Muscle of leg (tissue), 11 donors: ENCODE measurements around the gene APOBEC3B. TPM values are rescaled to one million over a fixed set of nuclear protein-coding genes. Genes with fewer than 3 reads are reported as not detected.
"Not testable (repeated sequence)": the region's sequence is repeated elsewhere in the genome, so short reads cannot be mapped to it uniquely, and the experiment has no call there.

ENCODE experiments used
- DNase-seq: peaks from one replicate; pipeline ENCODE4 v3.0.0; 2013
- H3K27ac ChIP-seq: one replicate; pipeline ENCODE4 v1.5.1; 2013; ENCODE audit warnings: mild to moderate bottlenecking, low read length, control low read depth
- H3K27me3 ChIP-seq: one replicate; pipeline ENCODE4 v1.6.1; 2013; ENCODE audit warnings: low read length; ENCODE audit not compliant: control insufficient read depth, insufficient read depth
- H3K36me3 ChIP-seq: one replicate; pipeline ENCODE4 v1.6.1; 2013; ENCODE audit warnings: low read length; ENCODE audit not compliant: control insufficient read depth, insufficient read depth
- H3K4me1 ChIP-seq: one replicate; pipeline ENCODE4 v1.6.1; 2013; ENCODE audit warnings: low read length; ENCODE audit not compliant: control insufficient read depth, insufficient read depth
- H3K4me3 ChIP-seq: one replicate; pipeline ENCODE4 v1.5.1; 2013; ENCODE audit warnings: low read length, control low read depth
- H3K9me3 ChIP-seq: replicated peaks from 2 replicates; pipeline ENCODE4 v1.6.1; 2013; ENCODE audit warnings: low read depth, low read length; ENCODE audit not compliant: control insufficient read depth
- WGBS: methylation state at CpG from one replicate; pipeline ENCODE4 v1.1.5; 2013; ENCODE audit warnings: missing lambda C conversion rate; ENCODE audit not compliant: insufficient coverage; 5-methylcytosine and 5-hydroxymethylcytosine counted together
- polyA plus RNA-seq, 8 donors: library from polyadenylated mRNA; unstranded; fragments of 120-200 nt; gene quantifications; one replicate each; pipeline versions ENCODE4 v1.2.1 to v1.2.3, GENCODE V29; 2013; ENCODE audit warnings: inconsistent platforms in 1 of 8, low replicate concordance in 1 of 8; ENCODE audit not compliant: insufficient read length in 8 of 8, insufficient read depth in 1 of 8
- total RNA-seq: library from RNA; stranded (reverse); fragments of 120-200 nt; gene quantifications from one replicate; pipeline ENCODE4 v1.2.4, GENCODE V29; 2013

APOBEC3B gene
- total and polyA plus RNA-seq, 9 donors: 1.1 to 6.6 (median 4.8) TPM

DNA sequence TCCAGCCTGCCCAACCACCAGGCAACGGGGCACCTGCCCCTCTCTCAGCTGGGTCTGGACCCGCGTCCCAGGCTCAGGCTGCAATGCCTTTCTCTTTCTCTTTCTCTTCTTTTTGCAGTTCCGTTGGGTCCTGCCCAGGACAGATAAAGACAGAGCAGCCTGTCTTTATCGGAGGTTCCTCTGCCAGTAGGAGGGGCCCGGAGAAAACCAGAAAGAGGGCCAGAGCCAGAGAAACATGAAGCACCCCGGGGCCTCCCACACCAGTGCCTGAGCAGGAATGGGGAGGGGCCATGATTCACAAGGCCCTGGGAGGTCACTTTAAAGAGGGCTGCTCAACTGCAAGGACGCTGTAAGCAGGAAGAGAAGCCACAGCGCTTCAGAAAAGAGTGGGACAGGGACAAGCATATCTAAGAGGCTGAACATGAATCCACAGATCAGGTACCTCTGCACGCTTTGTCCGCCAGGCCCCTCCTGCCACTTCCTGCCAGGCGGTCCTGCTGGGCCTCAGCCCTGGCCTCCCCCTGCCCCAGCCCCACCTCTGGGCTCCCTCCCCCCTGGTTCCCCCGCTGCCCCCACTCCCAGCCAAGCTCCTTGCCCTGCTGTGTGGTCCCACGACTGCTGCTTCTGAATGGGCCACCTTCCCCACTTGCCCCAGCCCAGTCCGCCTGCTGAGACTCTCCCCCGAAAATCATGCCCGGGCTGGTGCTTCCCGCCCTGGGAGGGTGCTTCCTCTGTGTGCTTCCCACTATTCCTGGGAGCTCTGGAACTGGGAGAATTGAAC is 32.0 kb downstream of the APOBEC3B start, which contains the start of gene APOBEC3C:
Gene APOBEC3C (plus strand): TSS at position 316 of the 781 bp plus-strand sequence. CDS start 106 bp downstream, at position 422.
- 13% methylated on average over 15 of the region's 18 CpGs for WGBS
- Histone ChIP-seq H3K4me1 (peaks cover 3% of the 10 kb centered on the region), H3K4me3 (peak within 1 kb of the TSS; percentile 31), H3K36me3 (no peaks in the 10 kb centered on the region), H3K9me3 (no peaks in the 10 kb centered on the region), H3K27ac (no peak within 1 kb of the TSS), H3K27me3 (no peaks in the 10 kb centered on the region)
- peak; percentile 85 for DNase-seq

DNA sequence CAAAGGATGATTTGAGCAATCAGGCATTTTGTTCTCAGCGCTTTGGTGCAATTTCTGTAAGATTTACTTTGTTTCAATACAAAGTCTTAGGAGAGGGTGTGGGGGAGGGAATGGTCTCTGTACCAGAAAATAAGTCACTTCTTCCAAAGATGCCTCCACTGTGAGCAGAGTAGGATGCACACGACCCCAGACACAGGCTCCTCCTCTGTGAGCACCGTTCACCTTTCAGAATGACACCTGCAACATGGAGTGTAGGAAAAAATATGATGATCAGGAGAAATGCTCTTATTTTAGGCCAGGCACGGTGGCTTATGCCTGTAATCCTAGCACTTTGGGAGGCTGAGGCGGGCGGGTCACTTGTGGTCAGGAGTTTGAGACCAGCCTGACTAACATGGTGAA is 32.6 kb downstream of the APOBEC3B start:
- H3K27me3 ChIP-seq, H3K36me3 ChIP-seq, H3K4me1 ChIP-seq, DNase-seq, H3K9me3 ChIP-seq, H3K27ac ChIP-seq: not testable (repeated sequence)
- WGBS: 75% methylated on average over 3 of the region's 6 CpGs
- peak overlapping the region; percentile 31 for H3K4me3 ChIP-seq

DNA sequence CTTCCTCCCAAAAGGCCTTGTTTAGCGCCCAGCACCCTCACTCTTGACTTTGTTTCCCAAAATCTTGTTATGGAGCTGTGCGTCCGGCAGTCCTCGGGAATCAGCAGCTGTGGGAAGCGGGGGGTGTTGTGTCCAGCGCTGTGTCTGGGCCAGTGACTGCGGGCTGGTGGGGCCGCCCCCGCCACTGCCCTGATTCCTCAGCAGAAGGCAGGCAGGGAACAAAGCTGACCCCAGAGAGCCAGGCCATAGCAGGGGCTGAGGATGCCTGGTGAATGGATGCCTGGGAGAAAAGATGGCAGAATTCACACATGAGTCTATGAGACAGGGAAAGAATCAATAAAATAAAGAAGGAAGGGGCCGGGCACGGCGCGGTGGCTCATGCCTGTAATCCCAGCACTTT is 34.4 kb downstream of the APOBEC3B start:
- H3K9me3 ChIP-seq: no peaks in the 10 kb centered on the region
- no peaks in the 10 kb centered on the region for H3K27me3 ChIP-seq
- no peak overlapping the region for H3K4me3 ChIP-seq
- peaks cover 3% of the 10 kb centered on the region for H3K4me1 ChIP-seq
- no peaks in the 10 kb centered on the region for H3K36me3 ChIP-seq
- no peak overlapping the region for H3K27ac ChIP-seq
- DNase-seq: no peak
- WGBS: 94% methylated on average over 12 of the region's 13 CpGs

DNA sequence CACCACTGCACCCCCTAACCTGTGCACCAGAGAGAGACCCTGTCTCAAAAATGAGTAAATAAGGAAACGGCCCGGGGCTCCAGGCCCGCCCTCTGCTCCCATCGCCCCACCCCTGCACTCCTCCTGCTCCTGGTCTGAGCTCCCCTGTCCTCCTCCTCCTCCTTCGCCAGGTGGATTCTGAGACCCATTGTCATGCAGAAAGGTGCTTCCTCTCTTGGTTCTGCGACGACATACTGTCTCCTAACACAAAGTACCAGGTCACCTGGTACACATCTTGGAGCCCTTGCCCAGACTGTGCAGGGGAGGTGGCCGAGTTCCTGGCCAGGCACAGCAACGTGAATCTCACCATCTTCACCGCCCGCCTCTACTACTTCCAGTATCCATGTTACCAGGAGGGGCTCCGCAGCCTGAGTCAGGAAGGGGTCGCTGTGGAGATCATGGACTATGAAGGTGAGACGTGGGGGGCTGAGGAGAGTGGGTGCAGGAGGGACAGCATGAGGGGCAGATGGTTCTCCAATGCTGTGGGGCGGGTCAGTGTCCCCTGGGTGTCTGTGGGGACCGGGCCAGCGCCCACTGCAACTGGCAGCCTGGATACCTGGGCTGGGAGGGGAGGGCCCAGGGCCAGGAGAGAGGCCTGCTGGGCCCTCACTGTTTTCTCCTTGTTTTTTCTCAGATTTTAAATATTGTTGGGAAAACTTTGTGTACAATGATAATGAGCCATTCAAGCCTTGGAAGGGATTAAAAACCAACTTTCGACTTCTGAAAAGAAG is 35.6 kb downstream of the APOBEC3B start:
- Histone ChIP-seq H3K9me3 (no peaks in the 10 kb centered on the region), H3K27ac (no peak overlapping the region), H3K27me3 (no peaks in the 10 kb centered on the region), H3K4me3 (no peak overlapping the region), H3K4me1 (peaks cover 5% of the 10 kb centered on the region), H3K36me3 (no peaks in the 10 kb centered on the region)
- WGBS: 68% methylated on average over 9 of the region's 18 CpGs
- DNase-seq: no peak

DNA sequence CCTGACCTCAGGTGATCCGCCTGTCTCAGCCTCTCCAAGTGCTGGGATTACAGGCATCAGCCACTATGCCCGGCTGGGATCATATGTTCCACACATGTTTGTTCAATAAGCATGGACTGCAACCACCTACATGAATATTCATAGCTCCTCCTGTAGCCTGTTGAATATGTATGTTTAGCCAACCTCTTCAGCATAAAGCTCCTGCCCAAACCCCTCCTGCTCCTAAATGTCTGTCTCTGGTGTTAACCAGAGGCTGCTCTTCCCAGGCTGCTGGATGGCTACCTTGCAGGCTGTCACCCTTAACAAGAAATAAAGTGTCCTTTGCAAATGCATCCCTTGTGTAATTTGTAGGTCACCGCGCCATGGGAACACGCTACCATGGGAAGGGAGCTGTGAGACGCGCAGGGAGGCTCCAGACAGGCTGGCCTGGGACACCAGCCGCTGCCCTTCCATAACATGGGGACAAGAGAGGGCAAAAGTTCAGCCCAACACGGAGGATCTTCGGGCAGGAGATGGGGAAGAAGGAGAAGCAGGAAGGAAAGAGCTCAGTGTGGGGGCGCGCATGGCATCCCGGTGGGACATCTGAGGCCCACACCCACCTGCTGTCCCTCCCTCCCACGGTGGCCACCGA is 38.0 kb downstream of the APOBEC3B start:
- WGBS: 41% methylated on average over 7 of the region's 15 CpGs
- H3K27me3 ChIP-seq, H3K9me3 ChIP-seq, DNase-seq, H3K36me3 ChIP-seq, H3K27ac ChIP-seq, H3K4me1 ChIP-seq: not testable (repeated sequence)
- H3K4me3 ChIP-seq: peak overlapping the region; percentile 17

DNA sequence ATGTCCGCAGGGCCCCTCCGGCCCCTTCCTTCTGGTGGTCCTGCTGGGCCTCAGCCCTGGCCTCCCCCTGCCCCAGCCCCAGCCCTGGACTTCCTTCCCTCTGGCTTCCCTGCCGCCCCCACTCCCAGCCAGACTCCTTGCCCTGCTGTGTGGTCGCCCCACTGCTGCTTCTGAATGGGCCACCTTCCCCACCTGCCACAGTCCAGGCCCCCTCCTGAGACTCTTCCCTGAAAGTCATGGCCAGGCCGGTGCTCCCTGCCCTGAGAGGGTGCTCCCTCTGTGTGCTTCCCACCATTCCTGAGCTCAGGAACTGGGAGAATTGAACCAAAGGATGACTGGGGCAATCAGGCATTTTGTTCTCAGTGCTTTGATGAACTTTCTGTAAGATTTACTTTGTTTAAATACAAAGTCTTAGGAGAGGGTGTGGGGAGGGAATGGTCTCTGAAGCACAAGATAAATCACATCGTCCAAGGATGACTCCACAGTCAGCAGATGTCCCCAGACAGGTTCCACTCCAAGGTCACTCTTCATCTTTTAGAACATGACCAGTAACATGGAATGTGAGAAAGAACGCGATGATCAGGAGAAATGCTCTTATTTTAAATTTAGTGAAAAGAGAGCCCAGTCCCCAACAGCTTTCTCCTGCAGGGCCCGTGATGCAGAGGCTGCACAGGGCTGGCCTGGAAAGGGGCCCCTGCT is 39.6 kb downstream of the APOBEC3B start:
- Histone ChIP-seq H3K27ac (peak overlapping the region; percentile 6), H3K36me3 (no peaks in the 10 kb centered on the region), H3K4me3 (peak overlapping the region; percentile 22), H3K27me3 (no peaks in the 10 kb centered on the region), H3K4me1 (peaks cover 2% of the 10 kb centered on the region), H3K9me3 (no peaks in the 10 kb centered on the region)
- DNase-seq: peak; percentile 17
- 64% methylated on average over 4 of the region's 9 CpGs for WGBS

DNA sequence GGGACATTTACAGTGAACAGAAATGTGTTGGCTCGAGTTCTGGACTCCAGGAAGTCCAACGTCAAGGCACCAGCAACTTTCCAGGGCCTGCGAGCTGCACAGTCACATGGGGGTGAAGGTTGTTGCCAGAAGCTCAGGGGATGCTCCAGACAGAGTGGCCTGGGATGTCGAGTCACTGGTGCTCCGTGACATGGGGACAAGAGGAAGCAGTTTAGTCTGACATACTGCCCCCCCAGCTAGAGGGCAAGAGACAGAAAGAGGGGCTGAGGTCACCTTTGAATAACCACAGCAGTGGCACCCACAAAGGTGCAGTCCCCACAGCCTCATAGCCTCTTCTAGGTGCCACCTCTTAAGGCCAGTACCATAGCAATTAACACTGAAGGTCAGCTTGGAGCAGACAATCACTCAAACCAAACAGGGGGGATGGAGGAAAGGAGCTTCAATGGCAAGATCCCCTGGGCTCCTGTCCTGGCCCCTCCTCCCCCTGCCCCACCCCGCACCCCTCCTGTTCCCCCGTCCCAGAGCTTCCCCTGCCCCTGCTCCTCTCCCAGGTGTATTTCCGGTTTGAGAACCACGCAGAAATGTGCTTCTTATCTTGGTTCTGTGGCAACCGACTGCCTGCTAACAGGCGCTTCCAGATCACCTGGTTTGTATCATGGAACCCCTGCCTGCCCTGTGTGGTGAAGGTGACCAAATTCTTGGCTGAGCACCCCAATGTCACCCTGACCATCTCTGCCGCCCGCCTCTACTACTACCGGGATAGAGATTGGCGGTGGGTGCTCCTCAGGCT is 42.6 kb downstream of the APOBEC3B start:
- DNase-seq: no peak

DNA sequence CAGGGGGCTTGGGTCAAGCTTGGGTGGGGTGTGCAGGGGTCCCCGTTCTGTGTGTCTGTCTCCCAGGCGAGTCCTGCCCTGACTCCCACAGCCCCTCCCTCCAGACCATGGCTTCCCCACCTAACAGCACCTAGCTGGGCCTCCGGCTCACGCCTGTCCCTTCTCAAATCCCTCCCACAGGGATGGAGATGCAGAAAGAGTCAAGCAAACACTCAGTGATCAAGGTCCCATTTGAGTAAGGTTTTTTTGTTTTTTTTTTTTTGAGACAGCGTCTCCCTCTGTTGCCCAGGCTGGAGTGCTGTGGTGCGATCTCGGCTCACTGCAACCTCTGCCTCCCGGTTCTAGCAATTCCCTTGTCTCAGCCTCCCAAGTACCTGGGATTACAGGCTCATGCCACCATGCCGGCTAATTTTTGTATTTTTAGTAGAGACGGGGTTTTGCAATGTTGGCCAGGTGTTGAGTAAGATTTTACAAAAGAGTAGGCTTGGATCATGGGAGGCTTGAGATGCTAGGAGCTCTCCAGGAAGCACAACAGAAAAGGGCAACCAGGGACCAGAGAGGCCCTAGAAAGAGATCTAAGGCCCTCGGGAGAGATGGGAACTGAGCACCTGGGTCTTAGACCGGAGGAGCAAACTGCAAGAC is 44.5 kb downstream of the APOBEC3B start:
- Histone ChIP-seq H3K4me1 (peaks cover 2% of the 10 kb centered on the region), H3K36me3 (no peaks in the 10 kb centered on the region), H3K4me3 (no peak overlapping the region), H3K9me3 (no peaks in the 10 kb centered on the region), H3K27me3 (no peaks in the 10 kb centered on the region), H3K27ac (no peak overlapping the region)
- DNase-seq: no peak
- 78% methylated on average over 3 of the region's 12 CpGs for WGBS

More for the DNA sequence above, 42.6 kb downstream of the APOBEC3B start:
- Histone ChIP-seq H3K9me3 (no peaks in the 10 kb centered on the region), H3K27me3 (no peaks in the 10 kb centered on the region), H3K36me3 (no peaks in the 10 kb centered on the region), H3K4me1 (peaks cover 2% of the 10 kb centered on the region), H3K4me3 (no peak overlapping the region), H3K27ac (no peak overlapping the region)
- WGBS: 79% methylated on average over 12 of the region's 15 CpGs

DNA sequence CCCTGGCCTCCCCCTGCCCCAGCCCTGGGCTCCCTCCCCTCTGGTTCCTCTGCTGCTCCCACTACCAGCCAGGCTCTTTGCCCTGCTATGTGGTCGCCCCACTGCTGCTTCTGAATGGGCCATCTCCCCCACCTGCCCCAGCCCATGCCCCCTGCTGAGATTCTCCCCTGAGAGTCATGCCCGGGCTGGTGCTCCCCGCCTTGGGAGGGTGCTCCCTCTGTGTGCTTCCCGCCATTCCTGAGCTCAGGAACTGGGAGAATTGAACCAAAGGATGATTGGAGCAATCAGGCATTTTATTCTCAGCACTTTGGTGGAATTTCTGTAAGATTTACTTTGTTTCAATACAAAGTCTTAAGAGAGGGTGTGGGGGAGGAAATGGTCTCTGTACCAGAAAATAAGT is 45.6 kb downstream of the APOBEC3B start:
- Histone ChIP-seq H3K27me3 (no peaks in the 10 kb centered on the region), H3K36me3 (no peaks in the 10 kb centered on the region), H3K27ac (no peak overlapping the region), H3K4me1 (no peaks in the 10 kb centered on the region), H3K4me3 (no peak overlapping the region), H3K9me3 (no peaks in the 10 kb centered on the region)
- 67% methylated on average over 1 of the region's 4 CpGs for WGBS
- DNase-seq: no peak
